ENCODE data around the gene OLFML1. TPM values are rescaled to one million over a fixed set of nuclear protein-coding genes. Genes with fewer than 3 reads are reported as not detected.

Gene OLFML1
- total RNA-seq, 1 experiment from 2014 or later = not detected

DNA sequence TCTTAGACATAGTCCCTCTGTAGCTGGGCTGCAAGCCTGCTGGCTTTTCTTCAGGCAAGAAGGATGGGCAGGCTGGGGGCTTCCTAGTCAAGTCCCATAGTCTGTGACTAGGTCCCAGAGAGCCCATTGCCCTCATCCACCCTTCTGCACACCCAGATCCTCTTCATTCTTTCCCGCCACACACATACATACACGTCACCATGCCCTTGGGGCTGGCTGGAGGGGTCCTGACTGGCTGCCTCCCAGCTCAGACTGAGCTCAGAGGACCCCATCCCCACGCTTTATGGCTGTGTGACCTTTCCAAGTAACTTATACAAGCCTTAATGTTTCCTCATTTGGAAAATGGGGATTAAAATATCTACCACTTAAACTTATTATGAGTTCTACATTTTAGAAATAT lies 14.9 kb downstream of the OLFML1 start:
- H3K4me2 ChIP-seq (ENCODE audit: insufficient read depth, insufficient read length, low read length) = no peak overlapping the region
- WGBS (ENCODE audit: extremely low coverage, insufficient read length, low lambda C conversion rate) = no CpG with 5 or more reads among the region's 3 CpGs
- H3K56ac ChIP-seq (ENCODE audit: insufficient read length, low read depth, low read length) = no peak overlapping the region
- H3K27ac Mint-ChIP-seq = peak overlapping the region in 1 of 3 experiments; percentile 18; a peak in 2 of 7 replicates
- H3K14ac ChIP-seq (ENCODE audit: insufficient read depth, low read length) = no peak overlapping the region
- H3K4ac ChIP-seq (ENCODE audit: low read depth, low read length) = no peak overlapping the region
- peaks cover 7 to 8% of the 10 kb centered on the region in 2 experiments for H3K4me1 Mint-ChIP-seq
- no peaks in the 10 kb centered on the region for H3K27me3 ChIP-seq (ENCODE audit: insufficient read depth, low read length)
- H3T11ph ChIP-seq (ENCODE audit: low read length) = no peak overlapping the region
- TF ChIP-seq, protein P1, sequence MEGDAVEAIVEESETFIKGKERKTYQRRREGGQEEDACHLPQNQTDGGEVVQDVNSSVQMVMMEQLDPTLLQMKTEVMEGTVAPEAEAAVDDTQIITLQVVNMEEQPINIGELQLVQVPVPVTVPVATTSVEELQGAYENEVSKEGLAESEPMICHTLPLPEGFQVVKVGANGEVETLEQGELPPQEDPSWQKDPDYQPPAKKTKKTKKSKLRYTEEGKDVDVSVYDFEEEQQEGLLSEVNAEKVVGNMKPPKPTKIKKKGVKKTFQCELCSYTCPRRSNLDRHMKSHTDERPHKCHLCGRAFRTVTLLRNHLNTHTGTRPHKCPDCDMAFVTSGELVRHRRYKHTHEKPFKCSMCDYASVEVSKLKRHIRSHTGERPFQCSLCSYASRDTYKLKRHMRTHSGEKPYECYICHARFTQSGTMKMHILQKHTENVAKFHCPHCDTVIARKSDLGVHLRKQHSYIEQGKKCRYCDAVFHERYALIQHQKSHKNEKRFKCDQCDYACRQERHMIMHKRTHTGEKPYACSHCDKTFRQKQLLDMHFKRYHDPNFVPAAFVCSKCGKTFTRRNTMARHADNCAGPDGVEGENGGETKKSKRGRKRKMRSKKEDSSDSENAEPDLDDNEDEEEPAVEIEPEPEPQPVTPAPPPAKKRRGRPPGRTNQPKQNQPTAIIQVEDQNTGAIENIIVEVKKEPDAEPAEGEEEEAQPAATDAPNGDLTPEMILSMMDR (conservative IDR thresholded peaks at IDR 0.05) = no peak
- peaks cover 2% of the 10 kb centered on the region for H3K23me2 ChIP-seq (ENCODE audit: insufficient read length, low read depth, low read length, poor library complexity, severe bottlenecking)
- H4K91ac ChIP-seq (ENCODE audit: insufficient read length, low read depth, low read length) = no peak overlapping the region
- H3K9me3 Mint-ChIP-seq = no peaks in the 10 kb centered on the region
- no peak overlapping the region for H4K8ac ChIP-seq (replicated peaks; ENCODE audit: insufficient read length, low read depth, low read length)
- no peaks in the 10 kb centered on the region for H3K79me1 ChIP-seq (ENCODE audit: insufficient read depth, low read depth, low read length, poor library complexity, severe bottlenecking)
- no peaks in the 10 kb centered on the region for H3K27me3 Mint-ChIP-seq (ENCODE audit: low read depth)
- H2AFZ ChIP-seq (ENCODE audit: low read length) = no peak overlapping the region
- H3K23ac ChIP-seq (ENCODE audit: insufficient read length, low read depth, low read length) = no peak overlapping the region
- no peaks in the 10 kb centered on the region for H3K4me1 ChIP-seq (ENCODE audit: insufficient read depth, low read length)
- no peak overlapping the region for H3K27ac ChIP-seq (ENCODE audit: insufficient read length, low read depth, low read length)
- H3K9me3 ChIP-seq (ENCODE audit: control insufficient read depth, low read depth, low read length) = no peaks in the 10 kb centered on the region
- no peak overlapping the region for H3K9ac ChIP-seq (ENCODE audit: extremely low read depth, insufficient read length, low read length)
- H4K20me1 ChIP-seq (ENCODE audit: control insufficient read depth, insufficient read depth, insufficient read length) = no peaks in the 10 kb centered on the region
- no peak overlapping the region for H3K4me3 Mint-ChIP-seq
- H2BK20ac ChIP-seq (ENCODE audit: low read depth, low read length, poor library complexity, severe bottlenecking) = no peak overlapping the region
- H2AK5ac ChIP-seq (ENCODE audit: insufficient read length, low read length) = no peak overlapping the region
- H2BK12ac ChIP-seq (ENCODE audit: insufficient read length, low read depth, low read length) = no peak overlapping the region
- H3K18ac ChIP-seq (ENCODE audit: insufficient read length, low read depth, low read length) = peak overlapping the region; percentile 26
- no peak overlapping the region for H2BK15ac ChIP-seq (ENCODE audit: low read depth, low read length)
- H2BK5ac ChIP-seq (ENCODE audit: insufficient read length, low read length) = no peak overlapping the region
- no peak overlapping the region for H4K5ac ChIP-seq (ENCODE audit: insufficient read length, low read depth, low read length)
- H2BK120ac ChIP-seq (ENCODE audit: low read depth, low read length, poor library complexity, severe bottlenecking) = no peak overlapping the region
- H3K36me3 Mint-ChIP-seq (ENCODE audit: insufficient read depth in 1 of 3, low read depth in 3 of 3) = no peaks in the 10 kb centered on the region
- H3K79me2 ChIP-seq (ENCODE audit: insufficient read depth, low read length) = no peaks in the 10 kb centered on the region
- no peak for DNase-seq
